ENCODE measurements around the gene SLC38A9. TPM values are rescaled to one million over a fixed set of nuclear protein-coding genes. Genes with fewer than 3 reads are reported as not detected.
A peak's percentile ranks its signal among the peaks of the same experiment; 100 is the strongest.

The SLC38A9 gene
- polyA plus RNA-seq, 2 of the 4 experiments (the other 2 are of a cell fraction) = 22.8 to 37.3 TPM

DNA sequence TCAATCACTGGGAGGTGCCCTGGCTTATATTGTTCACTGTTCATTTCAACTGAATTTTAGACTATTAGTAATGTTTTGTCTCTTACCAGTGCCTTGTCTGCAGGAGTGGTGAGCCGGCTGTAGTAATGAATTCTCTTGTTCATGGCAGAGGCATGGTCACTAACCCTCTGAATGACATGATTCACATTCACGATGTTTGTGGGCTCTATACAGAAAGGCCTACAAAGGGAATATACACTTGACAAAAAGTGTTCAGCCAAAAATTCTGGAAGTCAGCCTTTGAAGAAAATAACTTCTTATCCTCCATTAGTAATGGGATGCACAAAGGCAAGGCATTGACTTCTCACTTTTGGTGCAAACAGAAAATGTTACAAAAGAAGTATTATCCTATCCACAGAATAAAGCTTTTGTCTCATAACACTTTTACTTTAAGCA lies 39.6 kb downstream of the SLC38A9 start (continued):
- TF ChIP-seq, protein P1, sequence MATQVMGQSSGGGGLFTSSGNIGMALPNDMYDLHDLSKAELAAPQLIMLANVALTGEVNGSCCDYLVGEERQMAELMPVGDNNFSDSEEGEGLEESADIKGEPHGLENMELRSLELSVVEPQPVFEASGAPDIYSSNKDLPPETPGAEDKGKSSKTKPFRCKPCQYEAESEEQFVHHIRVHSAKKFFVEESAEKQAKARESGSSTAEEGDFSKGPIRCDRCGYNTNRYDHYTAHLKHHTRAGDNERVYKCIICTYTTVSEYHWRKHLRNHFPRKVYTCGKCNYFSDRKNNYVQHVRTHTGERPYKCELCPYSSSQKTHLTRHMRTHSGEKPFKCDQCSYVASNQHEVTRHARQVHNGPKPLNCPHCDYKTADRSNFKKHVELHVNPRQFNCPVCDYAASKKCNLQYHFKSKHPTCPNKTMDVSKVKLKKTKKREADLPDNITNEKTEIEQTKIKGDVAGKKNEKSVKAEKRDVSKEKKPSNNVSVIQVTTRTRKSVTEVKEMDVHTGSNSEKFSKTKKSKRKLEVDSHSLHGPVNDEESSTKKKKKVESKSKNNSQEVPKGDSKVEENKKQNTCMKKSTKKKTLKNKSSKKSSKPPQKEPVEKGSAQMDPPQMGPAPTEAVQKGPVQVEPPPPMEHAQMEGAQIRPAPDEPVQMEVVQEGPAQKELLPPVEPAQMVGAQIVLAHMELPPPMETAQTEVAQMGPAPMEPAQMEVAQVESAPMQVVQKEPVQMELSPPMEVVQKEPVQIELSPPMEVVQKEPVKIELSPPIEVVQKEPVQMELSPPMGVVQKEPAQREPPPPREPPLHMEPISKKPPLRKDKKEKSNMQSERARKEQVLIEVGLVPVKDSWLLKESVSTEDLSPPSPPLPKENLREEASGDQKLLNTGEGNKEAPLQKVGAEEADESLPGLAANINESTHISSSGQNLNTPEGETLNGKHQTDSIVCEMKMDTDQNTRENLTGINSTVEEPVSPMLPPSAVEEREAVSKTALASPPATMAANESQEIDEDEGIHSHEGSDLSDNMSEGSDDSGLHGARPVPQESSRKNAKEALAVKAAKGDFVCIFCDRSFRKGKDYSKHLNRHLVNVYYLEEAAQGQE (IDR thresholded peaks at IDR 0.05) = no peak
- TF ChIP-seq CBX8 (IDR thresholded peaks at IDR 0.05) (no peak), EP300 (IDR thresholded peaks at IDR 0.05) (no peak)

DNA sequence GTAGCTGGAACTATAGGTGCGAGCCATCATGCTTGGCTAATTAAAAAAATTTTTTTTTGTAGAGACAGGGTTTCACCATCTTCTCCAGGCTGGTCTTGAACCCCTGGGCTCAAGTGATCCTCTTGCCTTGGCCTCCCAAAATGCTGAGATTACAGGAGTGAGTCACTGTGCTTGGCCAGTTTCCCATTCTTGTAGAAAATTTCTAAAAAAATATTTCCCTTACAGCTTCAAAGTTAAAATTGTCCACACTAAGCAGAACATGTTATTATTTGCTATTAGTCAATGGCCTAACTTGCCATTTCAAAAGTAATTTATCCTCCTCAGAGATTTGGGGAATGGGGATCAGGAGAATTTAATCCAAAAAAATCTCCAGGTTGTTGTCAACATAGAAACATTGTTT lies 40.1 kb downstream of the SLC38A9 start:
- no peak overlapping the region for H3K4me3 ChIP-seq
- ChIA-PET CTCF (no interaction called here), POLR2A (no interaction called here)
- H3K4me1 ChIP-seq = peaks cover 45% of the 10 kb centered on the region
- DNase-seq (ENCODE audit: low read depth in 1 of 2, low spot score in 1 of 2) (no peak), FAIRE-seq (no peak), ATAC-seq (no peak)
- no peak overlapping the region for H3K27ac ChIP-seq
- TF ChIP-seq CBX8 (IDR thresholded peaks at IDR 0.05) (no peak), JUNB (IDR thresholded peaks at IDR 0.05) (no peak), RCOR1 (IDR thresholded peaks at IDR 0.05; ENCODE audit: low read depth, low read length) (no peak)
- TF ChIP-seq, protein P2, sequence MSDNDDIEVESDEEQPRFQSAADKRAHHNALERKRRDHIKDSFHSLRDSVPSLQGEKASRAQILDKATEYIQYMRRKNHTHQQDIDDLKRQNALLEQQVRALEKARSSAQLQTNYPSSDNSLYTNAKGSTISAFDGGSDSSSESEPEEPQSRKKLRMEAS (IDR thresholded peaks at IDR 0.05) = no peak
- WGBS (ENCODE audit: missing lambda C conversion rate) = 90% methylated on average over 1 of the region's 1 CpG
- no peaks in the 10 kb centered on the region for H3K9me3 ChIP-seq
- no peak overlapping the region for H3K4me2 ChIP-seq

DNA sequence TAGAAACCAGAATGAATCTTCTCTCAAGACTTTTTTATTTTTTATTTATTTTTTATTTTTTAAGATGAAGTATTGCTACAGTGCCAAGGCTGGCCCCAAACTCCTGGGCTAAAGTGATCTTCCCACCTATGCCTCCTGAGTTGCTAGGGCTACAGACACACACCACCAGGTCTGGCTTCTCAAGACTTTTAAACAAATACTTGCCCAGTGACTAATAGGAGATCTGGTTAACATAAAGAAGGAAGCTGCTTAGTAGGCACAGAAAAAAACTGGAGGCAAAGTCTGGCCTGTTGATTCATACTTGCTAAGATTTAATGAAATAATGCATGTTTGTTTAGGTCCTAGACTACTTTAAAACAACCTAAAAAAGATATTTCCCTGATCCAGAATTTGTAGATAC lies 43.8 kb downstream of the SLC38A9 start:
- ChIA-PET POLR2A (no interaction called here), CTCF (interaction anchor here (1.3 kb wide), 1 partner anchor 23 kb away, joined by 3 read pairs; no protein-coding TSS in a partner anchor)
- FAIRE-seq (peak; percentile 80), ATAC-seq (peak; percentile 97 to 100), DNase-seq (ENCODE audit: low read depth in 1 of 2, low spot score in 1 of 2) (peak; percentile 75 to 84)
- H3K4me1 ChIP-seq = peaks cover 31% of the 10 kb centered on the region
- peak overlapping the region; percentile 70 to 88 for H3K27ac ChIP-seq
- no peaks in the 10 kb centered on the region for H3K9me3 ChIP-seq
- H3K4me2 ChIP-seq = peak overlapping the region; percentile 53
- H3K4me3 ChIP-seq = no peak overlapping the region
- TF ChIP-seq TP53 (CRISPR knock-in tag; IDR thresholded peaks at IDR 0.05) (no peak), CEBPB (IDR thresholded peaks at IDR 0.05) (no peak), ZFP36 (IDR thresholded peaks at IDR 0.05; ENCODE audit: borderline replicate concordance, partially characterized antibody) (no peak), CBX8 (IDR thresholded peaks at IDR 0.05) (no peak), FOSB (CRISPR knock-in tag; IDR thresholded peaks at IDR 0.05) (no peak), JUN (IDR thresholded peaks at IDR 0.05) (peak in 1 of 2 experiments; percentile 28; a peak in 1 of 5 replicates), KDM5A (IDR thresholded peaks at IDR 0.05) (no peak), HOXB13 (CRISPR knock-in tag; IDR thresholded peaks at IDR 0.05; ENCODE audit: low read depth) (no peak), ZSCAN20 (CRISPR knock-in tag; IDR thresholded peaks at IDR 0.05) (no peak), CBX2 (IDR thresholded peaks at IDR 0.05; ENCODE audit: borderline replicate concordance, low read depth) (no peak), ESRRA (IDR thresholded peaks at IDR 0.05; ENCODE audit: borderline replicate concordance, low read length) (no peak), RCOR1 (IDR thresholded peaks at IDR 0.05; ENCODE audit: low read depth, low read length) (no peak), EHMT2 (IDR thresholded peaks at IDR 0.05; ENCODE audit: low read depth) (no peak), HDAC2 (IDR thresholded peaks at IDR 0.05) (no peak), MAFK (IDR thresholded peaks at IDR 0.05; ENCODE audit: partially characterized antibody) (peak; percentile 18), GATA3 (IDR thresholded peaks at IDR 0.05; ENCODE audit: borderline replicate concordance) (peak; percentile 42; the same call in 1 of the 2 replicates), SMC3 (IDR thresholded peaks at IDR 0.05) (no peak), EHF (CRISPR knock-in tag; IDR thresholded peaks at IDR 0.05) (no peak), RARB (CRISPR knock-in tag; IDR thresholded peaks at IDR 0.05) (no peak)
- TF ChIP-seq, protein P3, sequence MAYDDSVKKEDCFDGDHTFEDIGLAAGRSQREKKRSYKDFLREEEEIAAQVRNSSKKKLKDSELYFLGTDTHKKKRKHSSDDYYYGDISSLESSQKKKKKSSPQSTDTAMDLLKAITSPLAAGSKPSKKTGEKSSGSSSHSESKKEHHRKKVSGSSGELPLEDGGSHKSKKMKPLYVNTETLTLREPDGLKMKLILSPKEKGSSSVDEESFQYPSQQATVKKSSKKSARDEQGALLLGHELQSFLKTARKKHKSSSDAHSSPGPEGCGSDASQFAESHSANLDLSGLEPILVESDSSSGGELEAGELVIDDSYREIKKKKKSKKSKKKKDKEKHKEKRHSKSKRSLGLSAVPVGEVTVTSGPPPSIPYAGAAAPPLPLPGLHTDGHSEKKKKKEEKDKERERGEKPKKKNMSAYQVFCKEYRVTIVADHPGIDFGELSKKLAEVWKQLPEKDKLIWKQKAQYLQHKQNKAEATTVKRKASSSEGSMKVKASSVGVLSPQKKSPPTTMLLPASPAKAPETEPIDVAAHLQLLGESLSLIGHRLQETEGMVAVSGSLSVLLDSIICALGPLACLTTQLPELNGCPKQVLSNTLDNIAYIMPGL (CRISPR knock-in tag; IDR thresholded peaks at IDR 0.05; ENCODE audit: borderline replicate concordance) = no peak
- TF ChIP-seq, protein P4, sequence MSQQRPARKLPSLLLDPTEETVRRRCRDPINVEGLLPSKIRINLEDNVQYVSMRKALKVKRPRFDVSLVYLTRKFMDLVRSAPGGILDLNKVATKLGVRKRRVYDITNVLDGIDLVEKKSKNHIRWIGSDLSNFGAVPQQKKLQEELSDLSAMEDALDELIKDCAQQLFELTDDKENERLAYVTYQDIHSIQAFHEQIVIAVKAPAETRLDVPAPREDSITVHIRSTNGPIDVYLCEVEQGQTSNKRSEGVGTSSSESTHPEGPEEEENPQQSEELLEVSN (IDR thresholded peaks at IDR 0.05; ENCODE audit: borderline replicate concordance, low read depth) = no peak
- TF ChIP-seq, protein P1 (IDR thresholded peaks at IDR 0.05) = no peak
- TF ChIP-seq, protein P5, sequence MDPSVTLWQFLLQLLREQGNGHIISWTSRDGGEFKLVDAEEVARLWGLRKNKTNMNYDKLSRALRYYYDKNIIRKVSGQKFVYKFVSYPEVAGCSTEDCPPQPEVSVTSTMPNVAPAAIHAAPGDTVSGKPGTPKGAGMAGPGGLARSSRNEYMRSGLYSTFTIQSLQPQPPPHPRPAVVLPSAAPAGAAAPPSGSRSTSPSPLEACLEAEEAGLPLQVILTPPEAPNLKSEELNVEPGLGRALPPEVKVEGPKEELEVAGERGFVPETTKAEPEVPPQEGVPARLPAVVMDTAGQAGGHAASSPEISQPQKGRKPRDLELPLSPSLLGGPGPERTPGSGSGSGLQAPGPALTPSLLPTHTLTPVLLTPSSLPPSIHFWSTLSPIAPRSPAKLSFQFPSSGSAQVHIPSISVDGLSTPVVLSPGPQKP (IDR thresholded peaks at IDR 0.05; ENCODE audit: low read depth, low read length) = no peak

All from A549 (cell line).